Panc1 (cell line): Measurements from ENCODE around the gene PIBF1.

ENCODE experiments used
- POLR2AphosphoS5 ChIP-seq: IDR thresholded peaks from 2 replicates; pipeline ENCODE4 v1.6.1; 2012; ENCODE audit warnings: mild to moderate bottlenecking, low read depth, low read length, moderate library complexity
- SIN3A ChIP-seq: IDR thresholded peaks from 2 replicates; pipeline ENCODE4 v1.6.1; 2012; ENCODE audit warnings: low read depth, mild to moderate bottlenecking, low read length, moderate library complexity, borderline replicate concordance; ENCODE audit not compliant: insufficient read depth
- TCF7L2 ChIP-seq: IDR thresholded peaks from 2 replicates; pipeline ENCODE4 v1.6.1; 2011; ENCODE audit warnings: mild to moderate bottlenecking, low read depth, low read length, inconsistent platforms
- TF ChIP-seq, protein P1 (sequence below): fragments of 450-650 bp; IDR thresholded peaks from 2 replicates; pipeline ENCODE4 v1.5.1; 2017; ENCODE audit warnings: mild to moderate bottlenecking
- TF ChIP-seq, protein P2 (sequence below), 2 experiments: IDR thresholded peaks; 2 replicates each; pipeline ENCODE4 v1.6.1; 2011 to 2012; ENCODE audit warnings: low read depth in 2 of 2, control low read depth in 1 of 2, low read length in 1 of 2, mild to moderate bottlenecking in 1 of 2, moderate library complexity in 1 of 2; ENCODE audit not compliant: insufficient read depth in 1 of 2

GRCh38 chr13:72751220-72751619, 30.7 kb upstream of the PIBF1 start:
- TF ChIP-seq POLR2AphosphoS5 (no peak), SIN3A (no peak), TCF7L2 (no peak)
- TF ChIP-seq, protein P1, sequence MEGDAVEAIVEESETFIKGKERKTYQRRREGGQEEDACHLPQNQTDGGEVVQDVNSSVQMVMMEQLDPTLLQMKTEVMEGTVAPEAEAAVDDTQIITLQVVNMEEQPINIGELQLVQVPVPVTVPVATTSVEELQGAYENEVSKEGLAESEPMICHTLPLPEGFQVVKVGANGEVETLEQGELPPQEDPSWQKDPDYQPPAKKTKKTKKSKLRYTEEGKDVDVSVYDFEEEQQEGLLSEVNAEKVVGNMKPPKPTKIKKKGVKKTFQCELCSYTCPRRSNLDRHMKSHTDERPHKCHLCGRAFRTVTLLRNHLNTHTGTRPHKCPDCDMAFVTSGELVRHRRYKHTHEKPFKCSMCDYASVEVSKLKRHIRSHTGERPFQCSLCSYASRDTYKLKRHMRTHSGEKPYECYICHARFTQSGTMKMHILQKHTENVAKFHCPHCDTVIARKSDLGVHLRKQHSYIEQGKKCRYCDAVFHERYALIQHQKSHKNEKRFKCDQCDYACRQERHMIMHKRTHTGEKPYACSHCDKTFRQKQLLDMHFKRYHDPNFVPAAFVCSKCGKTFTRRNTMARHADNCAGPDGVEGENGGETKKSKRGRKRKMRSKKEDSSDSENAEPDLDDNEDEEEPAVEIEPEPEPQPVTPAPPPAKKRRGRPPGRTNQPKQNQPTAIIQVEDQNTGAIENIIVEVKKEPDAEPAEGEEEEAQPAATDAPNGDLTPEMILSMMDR: no peak
- TF ChIP-seq, protein P2, sequence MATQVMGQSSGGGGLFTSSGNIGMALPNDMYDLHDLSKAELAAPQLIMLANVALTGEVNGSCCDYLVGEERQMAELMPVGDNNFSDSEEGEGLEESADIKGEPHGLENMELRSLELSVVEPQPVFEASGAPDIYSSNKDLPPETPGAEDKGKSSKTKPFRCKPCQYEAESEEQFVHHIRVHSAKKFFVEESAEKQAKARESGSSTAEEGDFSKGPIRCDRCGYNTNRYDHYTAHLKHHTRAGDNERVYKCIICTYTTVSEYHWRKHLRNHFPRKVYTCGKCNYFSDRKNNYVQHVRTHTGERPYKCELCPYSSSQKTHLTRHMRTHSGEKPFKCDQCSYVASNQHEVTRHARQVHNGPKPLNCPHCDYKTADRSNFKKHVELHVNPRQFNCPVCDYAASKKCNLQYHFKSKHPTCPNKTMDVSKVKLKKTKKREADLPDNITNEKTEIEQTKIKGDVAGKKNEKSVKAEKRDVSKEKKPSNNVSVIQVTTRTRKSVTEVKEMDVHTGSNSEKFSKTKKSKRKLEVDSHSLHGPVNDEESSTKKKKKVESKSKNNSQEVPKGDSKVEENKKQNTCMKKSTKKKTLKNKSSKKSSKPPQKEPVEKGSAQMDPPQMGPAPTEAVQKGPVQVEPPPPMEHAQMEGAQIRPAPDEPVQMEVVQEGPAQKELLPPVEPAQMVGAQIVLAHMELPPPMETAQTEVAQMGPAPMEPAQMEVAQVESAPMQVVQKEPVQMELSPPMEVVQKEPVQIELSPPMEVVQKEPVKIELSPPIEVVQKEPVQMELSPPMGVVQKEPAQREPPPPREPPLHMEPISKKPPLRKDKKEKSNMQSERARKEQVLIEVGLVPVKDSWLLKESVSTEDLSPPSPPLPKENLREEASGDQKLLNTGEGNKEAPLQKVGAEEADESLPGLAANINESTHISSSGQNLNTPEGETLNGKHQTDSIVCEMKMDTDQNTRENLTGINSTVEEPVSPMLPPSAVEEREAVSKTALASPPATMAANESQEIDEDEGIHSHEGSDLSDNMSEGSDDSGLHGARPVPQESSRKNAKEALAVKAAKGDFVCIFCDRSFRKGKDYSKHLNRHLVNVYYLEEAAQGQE (IDR thresholded peaks at IDR 0.05; ENCODE audit: insufficient read depth in 1 of 2, low read depth in 2 of 2, low read length in 1 of 2): no peak
